Measurements from ENCODE around the gene DCC.

- TF ChIP-seq CTCF (IDR thresholded peaks at IDR 0.05) (no peak), EP300 (IDR thresholded peaks at IDR 0.05; ENCODE audit: low read depth) (no peak), POLR2AphosphoS5 (IDR thresholded peaks at IDR 0.05) (no peak), POLR2A (IDR thresholded peaks at IDR 0.05) (no peak)
These were observed 1102.4 kb downstream of the DCC start for GRCh38 chr18:53442415-53442783.

All from transverse colon (tissue), 4 donors.